DMS114 treated with DMSO at 0.1 percent for 48 hours (cell line): ENCODE results near the gene SHROOM4.
A peak's percentile ranks its signal among the peaks of the same experiment; 100 is the strongest.

Experiments
- DNase-seq: peaks from one replicate; lab custom pipeline; 2025; ENCODE audit not compliant: unreplicated experiment; lab: John Stamatoyannopoulos, UW

The SHROOM4 gene

DNA sequence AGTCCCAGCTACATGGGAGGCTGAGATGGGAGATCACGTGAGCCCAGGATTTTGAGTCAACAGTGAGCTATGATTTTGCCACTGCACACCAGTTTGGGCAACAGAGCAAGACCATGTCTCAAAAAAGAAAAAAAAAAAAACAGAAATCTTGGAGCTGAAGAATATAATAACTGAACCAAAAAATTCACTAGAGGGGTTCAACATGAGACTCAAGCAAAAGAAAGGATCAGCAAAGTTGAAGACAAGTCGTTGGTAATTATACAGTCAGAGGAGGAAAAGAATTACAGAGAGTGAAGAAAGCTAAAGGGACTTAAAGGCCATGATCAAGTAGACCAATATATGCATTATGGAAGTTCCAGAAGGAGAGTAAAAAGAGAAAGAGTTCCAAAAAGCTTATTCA is 26.9 kb downstream of the SHROOM4 start:
- no peak for DNase-seq

DNA sequence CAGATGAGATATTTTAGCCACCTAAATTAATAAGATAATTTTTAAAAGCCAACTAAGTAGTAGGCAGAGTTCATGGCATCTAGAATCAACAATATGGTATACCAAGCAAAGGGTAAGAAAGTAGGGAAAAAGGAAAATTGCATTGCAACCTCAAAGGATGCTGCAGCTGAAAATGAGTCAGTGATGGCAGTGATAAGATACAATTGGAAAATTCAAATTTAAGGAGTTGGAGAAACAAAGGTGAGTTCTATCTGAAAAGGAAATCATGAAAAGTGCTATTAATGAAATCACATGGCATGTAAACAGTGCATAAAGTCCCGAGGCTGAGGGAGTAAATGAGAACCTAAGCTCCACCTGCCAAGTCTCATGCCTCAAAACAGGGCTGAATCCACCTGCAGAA is 33.9 kb downstream of the SHROOM4 start:
- DNase-seq: no peak

GRCh38 chrX:50779694-50780093 is 34.3 kb downstream of the SHROOM4 start:
- no peak for DNase-seq

GRCh38 chrX:50778272-50778671 is 35.7 kb downstream of the SHROOM4 start:
- DNase-seq: no peak

DNA sequence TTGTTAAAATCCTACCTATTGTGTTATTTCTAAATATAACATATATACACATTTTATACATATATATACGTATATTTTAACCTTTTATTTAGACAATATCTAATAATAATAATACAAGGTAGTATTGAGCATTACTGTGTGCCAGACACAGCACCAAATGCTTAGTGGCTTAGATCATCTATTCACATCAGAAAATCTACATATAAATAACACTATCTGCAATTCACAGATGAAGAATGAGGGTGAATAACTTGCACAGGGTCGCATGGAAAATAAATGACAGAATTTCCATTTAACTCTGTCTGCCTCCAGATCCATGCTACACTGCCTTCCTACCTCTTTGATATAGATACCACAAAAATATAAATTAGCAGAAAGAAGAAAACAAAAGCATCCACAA is 37.7 kb downstream of the SHROOM4 start:
- no peak for DNase-seq

GRCh38 chrX:50771382-50771781 is 42.6 kb downstream of the SHROOM4 start:
- DNase-seq: no peak

- no peak for DNase-seq
Measured at GRCh38 chrX:50770702-50771101, 43.3 kb downstream of the SHROOM4 start.

DNA sequence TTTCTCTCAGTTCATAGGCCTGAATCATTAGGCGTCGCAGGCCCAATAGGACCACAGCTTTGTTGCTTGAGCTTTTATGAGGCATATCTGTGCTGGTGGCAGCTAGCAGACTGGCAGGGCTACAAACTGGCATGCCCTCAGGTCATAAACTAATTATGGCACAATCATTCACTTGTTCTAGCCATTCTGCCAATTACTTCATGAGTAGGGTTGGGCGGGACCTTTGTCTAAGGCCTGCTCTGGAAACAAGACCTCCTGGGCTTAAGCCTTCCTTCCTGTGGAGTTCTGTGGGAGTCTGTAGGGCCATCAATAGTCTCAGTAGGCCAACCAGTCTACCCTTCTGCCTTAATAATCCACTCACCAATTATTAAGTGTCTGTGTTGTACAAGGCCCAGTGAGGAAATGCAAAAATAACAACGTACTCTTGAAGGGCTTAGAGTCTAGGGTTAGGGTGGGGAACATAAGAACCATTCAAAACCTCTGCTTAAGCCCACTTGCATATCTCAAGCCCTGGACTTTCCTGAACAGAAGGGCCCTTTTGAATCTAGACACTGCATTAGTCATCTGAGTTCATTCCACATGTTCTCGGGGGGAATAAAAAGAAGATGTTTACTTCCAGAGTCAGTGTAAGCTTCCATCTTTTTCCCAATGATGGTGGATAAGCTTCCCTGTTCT is 44.5 kb downstream of the SHROOM4 start:
- DNase-seq: no peak

GRCh38 chrX:50768801-50769200 is 45.2 kb downstream of the SHROOM4 start:
- DNase-seq: no peak

GRCh38 chrX:50765986-50766385 is 48.0 kb downstream of the SHROOM4 start:
- no peak for DNase-seq

- DNase-seq: no peak
Measured at GRCh38 chrX:50762578-50762977, 51.4 kb downstream of the SHROOM4 start.

DNA sequence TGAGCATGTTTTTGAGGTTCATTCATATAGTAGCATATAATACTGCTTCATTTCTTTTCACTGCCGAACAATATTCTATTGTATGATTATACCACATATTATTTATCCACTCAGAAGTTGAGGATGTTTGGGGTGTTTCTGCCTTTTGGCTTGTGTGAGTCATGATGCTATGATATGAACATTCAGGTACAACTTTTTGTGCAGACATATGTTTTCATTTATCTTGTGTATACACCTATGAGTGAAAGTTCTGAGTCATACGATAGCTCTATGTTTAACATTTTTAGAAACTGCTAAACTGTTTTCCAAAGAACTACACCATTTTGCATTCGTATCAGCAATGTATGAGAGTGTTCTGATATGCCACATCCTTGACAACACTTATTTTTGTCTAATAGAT is 57.7 kb downstream of the SHROOM4 start:
- DNase-seq: no peak

- DNase-seq: no peak
Measured at GRCh38 chrX:50751091-50751490, 62.9 kb downstream of the SHROOM4 start.

DNA sequence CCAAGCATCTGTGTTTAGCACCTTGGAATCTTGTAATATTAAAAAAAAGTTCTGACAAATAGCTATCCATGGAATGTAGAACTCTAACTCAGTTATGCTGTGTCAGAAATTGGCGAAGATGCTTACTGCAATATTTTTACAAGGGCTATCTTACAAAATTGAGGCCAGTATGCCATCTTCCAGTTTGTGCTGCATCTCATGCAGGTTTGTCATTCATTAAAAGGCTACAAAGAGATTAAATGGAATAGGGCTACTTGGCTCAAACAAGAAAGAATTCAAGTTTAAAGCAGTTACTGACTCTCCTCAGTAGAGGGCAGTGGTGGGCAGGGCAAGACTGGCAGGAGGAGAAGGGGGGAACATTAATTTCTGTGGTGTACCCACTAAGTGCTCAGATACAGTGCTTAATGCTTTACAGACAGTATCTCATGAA is 66.5 kb downstream of the SHROOM4 start:
- DNase-seq: peak; percentile 7

- DNase-seq: no peak
Measured at GRCh38 chrX:50736656-50737055, 77.3 kb downstream of the SHROOM4 start.

DNA sequence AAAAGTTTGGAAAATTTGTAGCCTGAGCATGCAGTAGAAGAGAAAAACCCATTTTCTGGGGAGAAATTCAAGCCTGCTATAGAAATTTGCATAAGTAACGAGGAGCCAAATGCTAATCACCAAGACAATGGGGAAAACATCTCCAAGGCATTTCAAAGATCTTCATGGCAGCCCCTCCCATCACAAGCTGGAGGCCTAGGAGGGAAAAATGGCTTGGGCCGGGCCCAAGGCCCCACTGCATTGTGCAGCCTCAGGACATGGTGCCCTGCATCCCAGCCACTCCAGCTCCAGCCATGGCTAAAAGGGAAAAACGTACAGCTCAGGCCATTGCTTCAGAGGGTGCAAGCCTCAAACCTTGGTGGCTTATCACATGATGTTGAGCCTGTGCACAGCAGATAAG is 87.7 kb downstream of the SHROOM4 start:
- DNase-seq: no peak

- no peak for DNase-seq
Measured at GRCh38 chrX:50725310-50725709, 88.7 kb downstream of the SHROOM4 start.

DNA sequence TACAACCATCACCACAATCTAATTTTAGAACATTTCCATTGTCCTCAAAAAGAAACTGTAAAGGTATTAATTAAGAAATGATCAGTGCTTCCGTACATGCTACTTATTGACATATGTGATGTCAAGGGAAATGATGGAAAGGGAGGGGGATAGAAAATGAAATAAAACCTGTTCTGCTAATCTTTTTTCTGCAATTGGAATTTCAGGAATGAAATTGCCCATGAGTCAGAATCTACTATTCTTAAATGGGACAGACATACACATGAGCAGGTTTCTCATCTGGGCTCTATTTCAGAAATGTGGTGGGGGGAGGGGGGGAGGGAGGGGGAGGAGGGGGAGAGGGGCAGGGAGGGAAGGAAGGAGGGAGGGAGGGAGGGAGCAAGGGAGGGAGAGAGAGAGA is 91.0 kb downstream of the SHROOM4 start:
- DNase-seq: no peak

GRCh38 chrX:50721764-50722521 is 92.1 kb downstream of the SHROOM4 start:
- DNase-seq: no peak

GRCh38 chrX:50719614-50720013 is 94.4 kb downstream of the SHROOM4 start:
- DNase-seq: no peak

DNA sequence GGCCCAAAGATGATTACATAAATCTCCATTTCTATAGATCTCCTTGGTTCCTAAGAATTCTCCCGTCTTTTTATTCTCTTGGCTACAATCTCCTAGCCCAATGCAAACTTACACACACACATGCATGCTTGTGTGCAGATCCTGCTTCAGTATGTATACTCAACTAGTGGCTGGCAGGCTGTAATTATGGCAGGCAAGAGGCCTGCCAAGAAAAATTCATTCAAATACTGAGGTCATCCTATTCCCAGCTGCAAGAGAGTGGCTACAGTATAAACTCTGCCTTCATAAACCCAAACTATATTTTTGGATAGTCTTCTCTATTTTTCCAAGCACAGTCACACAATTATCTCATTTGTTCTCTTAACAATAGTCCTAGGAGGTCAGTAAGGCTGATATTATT is 95.2 kb downstream of the SHROOM4 start:
- no peak for DNase-seq

DNA sequence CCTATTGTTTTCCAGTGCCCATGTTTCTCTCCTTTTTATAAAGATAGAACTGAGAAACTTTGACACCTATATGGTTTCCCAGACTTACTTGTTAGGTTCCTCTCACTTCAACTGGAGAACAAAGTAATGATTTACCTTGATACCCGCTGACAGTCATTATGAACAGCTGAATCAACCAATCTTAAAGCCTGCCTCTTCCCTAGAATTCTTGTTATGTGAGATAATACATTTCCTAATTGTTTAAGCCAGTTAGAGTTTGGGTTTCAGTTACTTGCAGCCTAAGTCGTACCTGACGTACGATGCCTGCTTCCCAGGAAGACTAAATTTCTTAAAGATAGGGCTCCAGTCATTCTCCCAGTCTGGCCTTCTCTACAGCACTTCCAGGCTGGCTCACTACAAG is 97.3 kb downstream of the SHROOM4 start:
- DNase-seq: no peak

DNA sequence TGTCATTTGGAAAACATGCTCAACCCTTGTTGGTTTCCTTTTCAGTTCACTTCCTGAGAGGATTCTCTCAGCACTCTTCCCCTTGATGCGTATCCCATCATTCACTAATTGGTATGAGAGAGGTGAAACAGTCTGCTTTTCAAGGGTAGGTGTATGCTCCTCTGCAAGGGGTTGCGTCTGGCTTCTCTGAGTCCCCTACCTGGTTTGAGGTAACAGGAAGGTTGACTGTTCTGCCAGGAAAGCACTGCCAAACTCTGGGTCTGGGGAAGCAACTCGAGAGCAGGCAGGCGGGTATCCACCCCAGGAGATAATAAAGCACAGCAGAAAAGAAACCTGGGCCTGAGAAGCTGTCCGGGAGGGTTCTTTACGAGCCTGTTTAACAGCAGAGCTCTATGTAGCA is 101.2 kb downstream of the SHROOM4 start:
- no peak for DNase-seq
